Measurements from ENCODE around the gene CYP2A13. TPM values are rescaled to one million over a fixed set of nuclear protein-coding genes. Genes with fewer than 3 reads are reported as not detected.
"Not testable (repeated sequence)": the region's sequence is repeated elsewhere in the genome, so short reads cannot be mapped to it uniquely, and the experiment has no call there.

Gene CYP2A13, protein sequence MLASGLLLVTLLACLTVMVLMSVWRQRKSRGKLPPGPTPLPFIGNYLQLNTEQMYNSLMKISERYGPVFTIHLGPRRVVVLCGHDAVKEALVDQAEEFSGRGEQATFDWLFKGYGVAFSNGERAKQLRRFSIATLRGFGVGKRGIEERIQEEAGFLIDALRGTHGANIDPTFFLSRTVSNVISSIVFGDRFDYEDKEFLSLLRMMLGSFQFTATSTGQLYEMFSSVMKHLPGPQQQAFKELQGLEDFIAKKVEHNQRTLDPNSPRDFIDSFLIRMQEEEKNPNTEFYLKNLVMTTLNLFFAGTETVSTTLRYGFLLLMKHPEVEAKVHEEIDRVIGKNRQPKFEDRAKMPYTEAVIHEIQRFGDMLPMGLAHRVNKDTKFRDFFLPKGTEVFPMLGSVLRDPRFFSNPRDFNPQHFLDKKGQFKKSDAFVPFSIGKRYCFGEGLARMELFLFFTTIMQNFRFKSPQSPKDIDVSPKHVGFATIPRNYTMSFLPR
- not detected for polyA plus RNA-seq (ENCODE audit: insufficient read length in 12 of 12)
- long read RNA-seq, donor 1 = 0 reads
- long read RNA-seq, donor 2 = 0 reads
- long read RNA-seq, donor 3 = 0 reads
- long read RNA-seq, donor 4 = 0 reads
- long read RNA-seq, donor 5 = 0 reads
- long read RNA-seq, donor 6 = 0 reads
- long read RNA-seq, donor 7 = 0 reads
- long read RNA-seq, donor 8 = 0 reads
- long read RNA-seq, donor 9 = 0 reads
- long read RNA-seq, donor 10 = 0 reads
- long read RNA-seq, donor 11 = 0 reads

DNA sequence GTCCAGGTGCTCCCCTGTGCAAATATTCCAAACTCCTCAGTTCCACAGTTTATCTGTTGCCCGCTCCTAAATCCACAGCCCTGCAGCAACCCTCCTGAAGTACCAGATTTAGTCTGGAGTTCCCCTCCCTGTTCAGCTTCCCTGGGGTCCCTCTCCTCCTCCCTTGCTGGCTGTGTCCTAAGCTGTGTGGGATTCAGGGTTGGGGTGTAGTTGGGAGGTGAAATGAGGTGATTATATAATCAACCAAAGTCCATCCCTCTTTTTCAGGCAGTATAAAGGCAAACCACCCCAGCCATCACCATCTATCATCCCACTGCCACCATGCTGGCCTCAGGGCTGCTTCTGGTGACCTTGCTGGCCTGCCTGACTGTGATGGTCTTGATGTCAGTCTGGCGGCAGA is at the start of gene CYP2A13:
CYP2A13 (plus strand) TSS at position 301 of the 400 bp plus-strand sequence; CDS start at position 322, 21 bp downstream.
- DNase-seq = no peak

DNA sequence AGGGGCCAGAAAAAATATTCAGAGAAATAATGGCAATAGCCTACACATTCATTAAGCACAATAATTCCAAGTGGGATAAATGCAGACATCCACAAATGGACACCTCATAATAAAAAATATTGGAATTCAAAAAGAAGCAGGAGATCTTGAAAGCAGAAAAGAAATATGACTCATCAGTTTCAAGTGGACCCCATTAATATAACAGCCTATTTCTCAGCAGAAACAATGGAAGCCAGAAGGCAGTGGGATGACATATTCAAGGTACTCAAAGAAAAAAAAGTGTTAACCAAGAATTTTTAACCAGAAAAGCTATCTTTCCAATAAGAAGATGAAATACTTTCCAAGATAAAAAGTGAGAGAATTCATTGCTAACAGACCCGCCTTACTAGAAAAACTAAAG is 48.4 kb upstream of the CYP2A13 start:
- DNase-seq = no peak

DNA sequence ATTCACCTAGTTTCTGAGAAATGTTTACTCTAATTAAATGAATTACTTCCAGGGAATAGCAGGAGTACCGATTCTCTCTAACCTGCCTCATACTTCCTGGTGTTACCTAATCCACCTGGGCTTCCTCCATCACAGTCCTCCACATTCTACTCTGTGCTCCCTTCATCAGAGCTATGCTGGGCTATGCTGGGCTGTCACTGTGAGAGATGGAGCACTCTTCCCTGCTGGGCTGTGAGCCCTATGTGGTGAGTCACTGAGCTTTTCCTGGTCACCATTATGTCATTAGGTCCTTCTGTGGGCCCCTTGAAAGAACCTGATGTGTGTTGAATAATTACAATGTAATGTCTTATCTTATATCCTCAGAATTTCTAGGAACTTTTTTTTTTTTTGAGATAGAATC is 43.2 kb upstream of the CYP2A13 start:
- not testable (repeated sequence) for DNase-seq

DNA sequence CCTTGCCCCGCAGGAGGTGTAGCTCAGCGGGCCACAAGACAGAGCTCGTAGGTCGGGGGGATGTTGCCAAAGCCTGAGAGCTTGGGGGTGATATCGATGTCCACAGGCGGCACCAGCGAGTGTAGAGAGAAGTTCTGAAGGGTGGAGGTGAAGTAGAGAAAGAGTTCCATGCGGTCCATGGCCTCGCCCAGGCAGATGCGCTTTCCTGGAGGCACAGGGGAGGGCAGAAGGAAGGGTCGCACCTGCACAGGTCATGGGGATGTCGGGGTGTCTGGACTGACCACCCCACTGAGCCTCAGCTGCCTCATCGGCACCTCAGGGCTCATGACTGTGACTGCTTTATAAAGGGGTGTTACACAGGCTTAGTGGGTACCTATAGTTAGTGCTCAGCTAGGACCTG is 37.8 kb upstream of the CYP2A13 start:
- DNase-seq = no peak

DNA sequence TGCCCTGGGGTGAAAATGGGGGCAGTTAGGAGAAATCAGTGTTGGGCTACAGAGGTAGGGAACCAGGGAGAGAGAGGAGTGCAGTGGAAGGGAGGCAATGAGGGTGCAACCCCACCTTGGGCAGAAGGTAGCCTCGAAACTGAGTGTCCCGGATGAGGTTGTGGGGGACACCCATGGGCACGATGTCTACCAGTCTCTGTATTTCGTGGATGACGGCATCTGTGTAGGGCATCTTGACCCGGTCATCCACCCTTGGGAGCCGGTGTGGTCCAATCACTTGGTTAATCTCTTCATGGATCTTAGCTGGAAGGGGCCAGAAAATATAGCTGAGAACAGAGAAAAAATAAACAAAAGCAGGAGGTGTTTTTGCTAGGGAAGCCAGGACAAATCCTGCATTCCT is 36.1 kb upstream of the CYP2A13 start:
- not testable (repeated sequence) for DNase-seq

DNA sequence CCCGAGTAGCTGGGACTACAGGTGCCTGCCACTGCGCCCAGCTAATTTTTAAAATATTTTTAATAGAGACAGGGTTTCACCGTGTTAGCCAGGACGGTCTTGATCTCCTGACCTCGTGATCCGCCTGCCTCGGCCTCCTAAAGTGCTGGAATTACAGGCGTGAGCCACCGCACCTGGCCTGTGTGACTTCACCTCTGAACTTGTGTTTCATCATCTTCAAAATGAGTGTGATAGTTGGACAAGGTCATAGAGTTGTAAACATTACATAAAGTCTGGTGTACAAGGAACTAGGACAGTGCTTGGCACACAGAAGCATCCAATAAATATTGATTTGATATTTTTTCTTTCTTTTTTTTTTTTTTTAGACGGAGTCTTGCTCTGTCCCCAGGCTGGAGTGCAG is 34.9 kb upstream of the CYP2A13 start:
- DNase-seq = not testable (repeated sequence)

DNA sequence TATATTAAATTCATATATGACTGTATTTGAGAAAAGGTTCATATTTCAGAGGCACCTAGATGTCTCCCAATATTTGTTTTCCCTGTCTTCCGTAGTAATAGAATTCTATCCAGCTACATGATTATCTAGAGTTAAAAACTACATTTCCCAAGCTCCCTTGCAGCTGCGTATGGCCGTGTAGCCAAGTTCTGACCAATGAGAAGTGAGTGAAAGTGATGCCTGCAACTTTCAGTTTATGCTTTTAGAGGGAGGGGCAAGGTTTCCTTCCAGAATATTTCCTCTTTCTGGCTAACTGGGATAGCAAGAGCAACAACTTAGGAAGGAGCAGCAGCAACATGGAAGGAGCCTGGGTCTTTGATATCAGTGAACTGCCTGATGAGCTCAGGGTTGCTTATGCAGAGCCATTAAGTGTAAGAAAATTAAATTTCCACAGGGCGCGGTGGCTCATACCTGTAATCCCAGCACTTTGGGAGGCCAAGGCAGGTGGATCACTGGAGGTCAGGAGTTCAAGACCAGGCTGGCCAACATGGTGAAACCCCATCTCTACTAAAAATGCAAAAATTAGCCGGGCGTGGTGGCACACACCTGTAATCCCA is 23.2 kb upstream of the CYP2A13 start:
- no peak for DNase-seq

DNA sequence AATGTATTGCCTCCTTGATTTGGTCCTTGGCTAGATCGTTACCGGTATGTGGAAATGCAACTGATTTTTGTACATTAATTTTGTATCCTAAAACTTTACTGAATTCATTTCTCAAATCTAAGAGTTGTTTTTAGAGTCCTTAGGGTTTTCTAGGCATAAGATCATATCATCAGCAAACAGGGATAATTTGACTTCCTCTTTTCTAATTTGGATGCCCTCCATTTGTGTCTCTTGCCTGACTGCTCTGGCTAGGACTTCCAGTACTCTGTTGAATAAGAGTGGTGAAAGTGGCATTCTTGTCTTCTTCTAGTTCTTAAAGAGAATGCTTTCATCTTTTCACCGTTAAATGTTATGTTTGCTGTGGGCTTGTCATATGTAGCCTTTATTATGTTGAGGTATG is 12.0 kb upstream of the CYP2A13 start:
- no peak for DNase-seq

DNA sequence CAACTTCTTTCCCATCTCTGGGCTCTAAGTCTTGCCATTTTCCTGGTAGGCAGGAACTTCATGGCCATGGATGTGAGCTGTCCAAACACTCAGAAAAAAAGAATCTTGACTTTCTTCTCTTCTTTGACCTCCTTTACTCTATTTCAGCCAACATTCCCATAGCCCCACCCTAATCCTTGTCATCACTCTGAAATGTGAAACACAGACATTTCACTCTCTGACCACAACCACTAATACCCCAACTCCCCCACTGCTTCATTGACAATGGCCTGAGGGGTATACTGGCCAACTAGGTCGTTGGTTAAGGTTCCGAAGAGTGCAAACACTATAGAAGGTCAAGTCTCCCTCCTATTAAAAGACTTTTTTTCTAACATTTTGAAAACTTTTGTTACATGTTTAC is 4.7 kb upstream of the CYP2A13 start:
- no peak for DNase-seq

DNA sequence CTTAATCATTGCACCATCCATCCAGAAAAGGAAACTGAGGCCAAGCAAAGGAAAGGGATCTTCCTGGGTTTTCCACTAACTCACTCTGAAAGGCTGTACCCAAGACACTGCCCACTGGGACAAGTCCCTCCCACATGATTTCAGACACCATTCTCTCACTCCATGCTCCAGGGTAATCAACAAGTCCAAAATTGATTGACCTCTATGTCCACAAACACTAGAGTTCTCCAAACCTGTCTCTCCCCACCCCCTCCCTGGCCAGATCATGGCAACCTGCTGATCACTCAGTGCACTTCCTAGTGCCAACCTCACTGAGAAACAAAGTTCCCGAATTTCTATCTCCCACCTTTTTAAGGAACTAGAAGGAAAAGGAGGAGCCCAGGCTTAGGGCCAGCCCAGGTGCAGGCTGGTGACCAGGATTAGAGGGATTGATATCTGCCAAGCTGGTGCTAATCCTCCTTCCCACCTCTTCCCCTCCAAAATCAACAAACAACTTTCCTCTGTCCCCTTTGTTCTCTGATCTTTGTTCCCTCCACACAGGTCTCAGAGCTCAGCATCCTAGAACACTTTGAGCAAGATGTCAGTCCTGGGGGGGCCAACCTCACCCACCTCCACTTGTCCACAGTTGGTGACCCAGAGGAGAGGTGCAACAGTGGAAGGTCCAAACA is 2.4 kb upstream of the CYP2A13 start:
- no peak for DNase-seq

DNA sequence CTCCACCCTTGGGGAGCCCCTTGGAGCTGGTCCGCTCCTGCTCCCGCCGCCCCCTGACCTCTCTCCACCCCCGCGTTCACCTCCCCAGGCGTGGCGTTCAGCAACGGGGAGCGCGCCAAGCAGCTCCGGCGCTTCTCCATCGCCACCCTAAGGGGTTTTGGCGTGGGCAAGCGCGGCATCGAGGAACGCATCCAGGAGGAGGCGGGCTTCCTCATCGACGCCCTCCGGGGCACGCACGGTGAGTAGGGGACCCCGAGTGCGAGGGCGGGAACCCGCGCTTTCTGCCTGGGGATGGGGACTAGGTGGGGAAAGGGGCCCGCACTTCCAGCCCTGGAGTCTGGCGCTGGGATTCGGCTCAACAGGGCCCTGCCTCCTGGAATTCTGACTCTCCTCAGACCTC is 1.7 kb downstream of the CYP2A13 start:
- DNase-seq = no peak

DNA sequence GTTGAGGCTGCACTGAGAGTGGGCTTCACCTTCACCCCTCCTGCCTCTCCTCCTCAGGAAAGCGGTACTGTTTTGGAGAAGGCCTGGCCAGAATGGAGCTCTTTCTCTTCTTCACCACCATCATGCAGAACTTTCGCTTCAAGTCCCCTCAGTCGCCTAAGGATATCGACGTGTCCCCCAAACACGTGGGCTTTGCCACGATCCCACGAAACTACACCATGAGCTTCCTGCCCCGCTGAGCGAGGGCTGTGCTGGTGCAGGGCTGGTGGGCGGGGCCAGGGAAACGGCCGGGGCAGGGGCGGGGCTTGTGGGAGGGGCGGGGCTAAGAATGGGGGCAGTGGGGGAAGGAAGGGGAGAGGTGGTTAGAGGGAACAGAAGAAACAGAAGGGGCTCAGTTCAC is 7.5 kb downstream of the CYP2A13 start:
- DNase-seq = no peak

DNA sequence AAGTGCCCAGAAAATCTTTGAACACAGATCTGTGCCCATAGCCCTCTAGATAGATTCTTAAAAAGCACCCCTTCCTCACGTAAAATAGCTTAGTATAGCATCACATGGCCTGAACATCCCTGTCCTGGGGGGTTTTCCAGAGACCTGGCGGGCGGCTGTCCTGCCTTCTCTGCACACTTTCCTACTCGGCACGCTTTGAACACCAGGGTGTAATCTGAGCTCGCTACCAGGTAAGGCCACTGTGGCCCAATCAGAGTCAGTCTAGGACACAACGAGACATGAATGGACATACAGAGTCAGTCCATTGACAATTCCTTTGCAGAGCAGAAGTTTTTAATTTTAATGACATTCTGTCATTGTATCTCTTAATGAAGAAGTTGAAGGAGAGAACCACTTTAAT is 8.1 kb downstream of the CYP2A13 start:
- no peak for DNase-seq

DNA sequence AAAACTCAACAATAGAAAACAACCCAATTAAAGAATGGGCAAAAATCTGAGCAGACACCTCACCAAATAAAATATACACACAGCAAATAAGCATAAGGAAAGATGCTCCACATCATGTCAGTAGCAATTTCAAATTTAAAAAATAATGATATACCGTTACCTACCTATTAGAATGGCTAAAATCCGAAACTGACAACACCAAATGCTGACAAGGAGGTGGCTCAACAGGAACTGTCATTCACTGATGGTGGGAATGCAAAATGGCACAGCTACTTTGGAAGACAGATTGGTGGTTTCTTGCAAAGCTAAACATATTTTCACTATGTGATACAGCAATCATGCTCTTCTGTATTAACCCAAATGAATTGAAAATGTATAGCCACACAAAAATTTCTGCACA is 9.1 kb downstream of the CYP2A13 start:
- DNase-seq = no peak

DNA sequence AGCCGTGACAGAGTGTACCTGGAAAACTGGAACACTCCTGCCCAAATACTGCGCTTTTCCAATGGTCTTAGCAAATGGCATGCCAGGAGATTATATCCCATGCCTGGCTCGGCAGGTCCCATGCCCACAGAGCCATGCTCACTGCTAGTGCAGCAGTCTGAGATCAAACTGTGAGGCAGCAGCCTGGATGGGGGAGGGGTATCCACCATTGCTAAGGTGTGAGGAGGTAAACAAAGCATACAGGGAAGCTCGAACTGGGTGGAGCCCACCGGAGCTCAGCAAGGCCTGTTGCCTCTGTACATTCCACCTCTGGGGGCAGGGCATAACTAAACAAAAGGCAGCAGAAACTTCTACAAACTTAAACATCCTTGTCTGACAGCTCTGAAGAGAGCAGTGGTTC is 10.5 kb downstream of the CYP2A13 start:
- no peak for DNase-seq

DNA sequence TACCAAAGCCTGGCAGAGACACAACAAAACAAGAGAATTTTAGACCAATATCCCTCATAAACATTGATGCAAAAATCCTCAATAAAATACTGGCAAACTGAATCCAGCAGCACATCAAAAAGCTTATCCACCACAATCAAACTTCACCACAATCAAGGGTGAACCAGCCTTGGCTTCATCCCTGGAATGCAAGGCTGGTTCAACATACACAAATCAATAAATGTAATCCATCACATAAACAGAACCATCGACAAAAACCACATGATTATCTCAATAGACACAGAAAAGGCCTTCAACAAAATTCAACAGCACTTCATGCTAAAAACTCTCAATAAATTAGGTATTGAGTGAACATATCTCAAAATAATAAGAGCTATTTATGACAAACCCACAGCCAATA is 14.0 kb downstream of the CYP2A13 start:
- DNase-seq = not testable (repeated sequence)

DNA sequence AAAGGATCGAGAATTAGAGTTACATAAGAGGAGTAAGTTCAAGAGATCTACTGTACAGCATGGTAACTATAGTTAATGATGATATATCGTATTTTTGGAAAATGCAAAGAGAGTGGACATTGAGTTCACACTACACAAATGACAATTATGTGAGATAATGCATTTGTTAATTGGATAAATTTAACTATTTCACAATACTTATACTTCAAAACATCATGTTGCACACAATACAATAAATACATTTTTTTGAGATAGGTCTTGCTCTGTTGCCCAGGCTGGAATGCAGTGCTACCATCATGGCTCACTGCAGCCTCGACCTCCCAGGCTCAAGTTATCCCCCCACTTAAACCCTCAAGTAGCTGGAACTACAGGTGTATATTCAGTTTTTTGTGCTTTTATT is 17.9 kb downstream of the CYP2A13 start:
- no peak for DNase-seq

DNA sequence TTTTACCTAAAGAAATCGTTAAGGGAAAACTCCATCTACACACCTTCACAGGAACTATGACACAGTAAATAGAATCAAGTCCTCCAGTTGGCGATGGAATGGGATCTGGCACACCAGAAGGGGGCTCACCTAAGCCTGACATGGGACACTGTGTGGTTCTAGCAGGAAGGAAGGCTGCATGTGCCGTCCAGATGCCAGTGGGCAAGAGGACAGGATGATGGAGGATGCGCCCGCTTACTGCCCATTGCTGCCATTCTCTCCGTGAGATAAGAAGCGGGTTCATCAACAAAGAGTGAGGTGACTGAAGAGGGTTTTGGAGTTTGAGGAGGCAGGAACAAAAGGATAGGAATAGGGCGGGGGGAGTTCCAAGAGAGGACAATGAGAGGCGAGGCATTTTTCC is 23.0 kb downstream of the CYP2A13 start:
- DNase-seq = no peak

DNA sequence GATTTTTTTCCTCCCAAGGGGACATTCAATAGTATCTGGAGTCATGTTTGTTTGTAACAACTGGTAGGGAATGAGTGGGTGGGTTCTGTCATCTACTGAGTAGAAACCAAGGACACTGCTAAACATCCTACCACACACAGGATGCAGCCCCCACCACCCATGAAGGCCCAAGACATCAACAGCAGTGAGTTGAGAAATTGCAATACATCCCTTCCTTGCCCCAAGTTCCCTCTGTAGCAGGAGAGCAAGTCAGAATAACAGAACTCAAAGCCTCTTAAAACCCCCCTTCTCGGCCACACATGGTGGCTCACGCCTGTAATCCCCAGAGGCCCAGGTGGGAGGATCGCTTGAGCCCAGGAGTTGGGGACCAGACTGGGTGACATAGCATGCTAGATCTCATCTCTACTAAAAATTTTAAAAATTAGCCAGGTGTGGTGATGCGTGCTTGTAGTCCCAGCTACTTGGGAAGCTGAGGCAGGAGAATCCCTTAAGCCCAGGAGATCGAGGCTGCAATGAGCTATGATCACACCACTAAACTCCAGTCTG is 23.6 kb downstream of the CYP2A13 start:
- no peak for DNase-seq

DNA sequence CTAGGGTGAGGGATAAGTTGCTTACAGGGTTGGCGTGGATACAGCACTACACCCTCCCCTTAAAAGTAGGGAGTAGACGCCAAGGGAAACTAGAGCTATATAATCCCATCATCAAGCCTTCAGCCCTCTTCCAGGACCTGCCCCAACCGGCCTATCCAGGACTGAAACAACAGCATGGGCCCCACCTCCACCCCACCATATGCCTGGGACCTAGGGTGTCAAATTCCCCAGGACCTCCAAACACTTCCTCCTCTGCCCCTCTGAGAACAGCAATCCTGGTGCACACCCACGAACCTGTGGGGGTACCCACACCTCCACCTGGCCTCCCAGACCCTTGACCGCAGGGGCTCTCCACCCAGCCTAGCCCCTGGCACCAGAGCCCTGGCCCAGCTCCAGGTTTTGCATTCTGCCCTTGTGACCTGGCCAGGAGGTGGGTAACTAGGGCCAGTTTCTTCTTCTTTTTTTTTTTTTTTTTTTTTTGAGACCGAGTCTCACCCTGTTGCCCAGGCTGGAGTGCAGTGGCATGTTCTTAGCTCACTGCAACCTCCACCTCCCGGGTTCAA is 24.6 kb downstream of the CYP2A13 start:
- DNase-seq = no peak

DNA sequence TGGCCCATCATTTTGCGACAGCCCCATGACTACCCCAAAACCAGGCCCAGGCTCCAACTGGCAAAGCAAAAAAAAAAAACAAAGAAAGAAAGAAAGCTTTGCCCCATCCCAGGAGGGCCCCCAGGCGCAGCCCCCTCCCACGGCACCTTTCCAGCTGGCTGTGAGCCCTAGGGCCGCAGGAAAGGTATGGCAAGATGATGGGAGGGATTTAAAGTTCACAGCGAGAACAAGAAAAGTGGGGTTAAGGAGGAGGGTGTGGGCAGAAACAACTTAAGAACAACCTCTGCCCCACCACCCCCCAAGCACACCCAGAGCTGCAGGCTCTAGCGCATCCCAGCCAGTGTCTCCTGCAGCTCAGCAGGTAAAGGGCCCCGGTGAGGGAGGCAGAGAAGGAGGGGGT is 25.9 kb downstream of the CYP2A13 start, which contains the start of gene CYP2F1:
CYP2F1 (plus strand) TSS at position 301 of the 400 bp plus-strand sequence. CDS start 1,757 bp downstream, outside the sequence.
- no peak for DNase-seq

DNA sequence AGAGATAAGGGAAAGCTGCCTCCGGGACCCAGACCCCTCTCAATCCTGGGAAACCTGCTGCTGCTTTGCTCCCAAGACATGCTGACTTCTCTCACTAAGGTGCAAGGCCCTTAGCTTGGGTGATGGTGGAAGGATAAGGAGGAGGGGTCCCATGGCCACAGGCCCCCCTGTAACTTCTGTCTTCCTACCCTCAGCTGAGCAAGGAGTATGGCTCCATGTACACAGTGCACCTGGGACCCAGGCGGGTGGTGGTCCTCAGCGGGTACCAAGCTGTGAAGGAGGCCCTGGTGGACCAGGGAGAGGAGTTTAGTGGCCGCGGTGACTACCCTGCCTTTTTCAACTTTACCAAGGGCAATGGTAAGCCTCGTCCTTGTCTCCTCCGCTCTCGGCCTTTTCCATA is 28.0 kb downstream of the CYP2A13 start:
- no peak for DNase-seq
